Mucosa of rectum (tissue), 2 donors: ENCODE measurements around the gene FITM2.
"Not testable (repeated sequence)": the region's sequence is repeated elsewhere in the genome, so short reads cannot be mapped to it uniquely, and the experiment has no call there.

Source experiments
- H3K27ac ChIP-seq, 2 donors: one replicate each; pipeline ENCODE4 v1.7.0; 2013; ENCODE audit warnings: inconsistent platforms in 2 of 2, low read depth in 2 of 2, low read length in 2 of 2
- H3K27me3 ChIP-seq, 2 donors: one replicate each; pipeline ENCODE4 v1.7.0; 2013; ENCODE audit warnings: low read length in 2 of 2; ENCODE audit not compliant: control insufficient read depth in 2 of 2, insufficient read depth in 2 of 2
- H3K36me3 ChIP-seq, 2 donors: one replicate each; pipeline ENCODE4 v1.7.0; 2013; ENCODE audit warnings: low read length in 2 of 2; ENCODE audit not compliant: control insufficient read depth in 2 of 2, insufficient read depth in 2 of 2
- H3K4me1 ChIP-seq, 2 donors: one replicate each; pipeline ENCODE4 v1.7.0; 2013; ENCODE audit warnings: low read length in 2 of 2, mild to moderate bottlenecking in 1 of 2; ENCODE audit not compliant: control insufficient read depth in 2 of 2, insufficient read depth in 2 of 2
- H3K4me3 ChIP-seq, 2 donors: one replicate each; pipeline ENCODE4 v1.7.0; 2013; ENCODE audit warnings: low read length in 2 of 2
- H3K9ac ChIP-seq, 2 donors: one replicate each; pipeline ENCODE4 v1.7.0; 2013; ENCODE audit warnings: low read length in 2 of 2, low read depth in 1 of 2, mild to moderate bottlenecking in 1 of 2
- H3K9me3 ChIP-seq, 2 donors: one replicate each; pipeline ENCODE4 v1.7.0; 2013; ENCODE audit warnings: low read length in 2 of 2; ENCODE audit not compliant: control insufficient read depth in 2 of 2
- donor health status: healthy.
- donor health status: Normal muscosa, but diverticular disease.

Gene FITM2

GRCh38 chr20:44306927-44307326 is 4.1 kb downstream of the FITM2 start:
- H3K27me3 ChIP-seq: no peaks in the 10 kb centered on the region
- H3K36me3 ChIP-seq: peaks cover 3 to 10% of the 10 kb centered on the region in 2 donors
- no peak overlapping the region for H3K27ac ChIP-seq
- peaks cover 18 to 19% of the 10 kb centered on the region in 2 donors for H3K4me1 ChIP-seq
- H3K9me3 ChIP-seq: no peaks in the 10 kb centered on the region
- H3K4me3 ChIP-seq: no peak overlapping the region
- H3K9ac ChIP-seq: no peak overlapping the region

DNA sequence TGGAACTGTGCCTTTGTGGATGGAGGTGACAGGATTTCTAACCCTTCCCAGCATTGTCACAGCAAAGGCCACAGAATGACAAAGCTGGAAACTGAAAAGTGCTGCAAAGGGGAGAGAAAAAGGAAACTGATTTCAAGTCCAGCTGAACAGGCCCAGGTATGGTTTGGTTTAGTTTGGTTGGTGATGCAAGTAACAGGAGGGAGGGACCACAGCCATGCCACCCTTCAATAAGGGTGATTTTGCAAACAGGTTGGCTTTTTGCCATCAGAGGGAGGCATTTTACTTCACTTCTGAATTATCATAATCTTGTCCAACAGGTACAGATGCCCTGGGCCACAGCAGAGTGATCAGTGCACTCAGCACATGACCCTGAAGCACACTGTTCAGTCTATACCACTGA is 6.6 kb downstream of the FITM2 start:
- H3K9me3 ChIP-seq: no peaks in the 10 kb centered on the region
- no peak overlapping the region for H3K27ac ChIP-seq
- H3K36me3 ChIP-seq: peaks cover 3 to 10% of the 10 kb centered on the region in 2 donors
- H3K9ac ChIP-seq: no peak overlapping the region
- peaks cover 5 to 10% of the 10 kb centered on the region in 2 donors for H3K4me1 ChIP-seq
- no peaks in the 10 kb centered on the region for H3K27me3 ChIP-seq
- H3K4me3 ChIP-seq: no peak overlapping the region

DNA sequence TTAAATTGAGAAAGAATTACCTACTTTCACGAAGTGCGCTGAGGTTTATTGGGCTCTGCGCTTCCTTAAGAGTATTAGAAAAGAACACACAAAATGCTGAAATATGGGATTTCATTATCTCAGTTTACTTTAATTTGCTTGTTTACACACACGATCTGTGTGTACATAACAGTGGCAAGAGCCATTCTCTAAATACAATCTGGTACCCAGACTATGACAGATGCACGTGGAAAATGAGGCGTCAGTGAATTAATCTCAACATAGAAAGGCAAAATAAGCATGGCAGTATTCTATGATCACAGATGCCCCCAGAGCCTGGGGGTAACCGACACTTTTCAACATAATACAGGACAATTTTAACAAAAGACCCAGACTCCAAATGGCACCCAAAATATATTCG is 8.3 kb downstream of the FITM2 start:
- H3K27me3 ChIP-seq: no peaks in the 10 kb centered on the region
- H3K27ac ChIP-seq: peak overlapping the region; percentile 64 to 75
- peaks cover 5 to 10% of the 10 kb centered on the region in 2 donors for H3K4me1 ChIP-seq
- peak overlapping the region in 1 of 2 donors; percentile 42 for H3K9ac ChIP-seq
- no peaks in the 10 kb centered on the region for H3K9me3 ChIP-seq
- H3K36me3 ChIP-seq: peaks cover 3 to 10% of the 10 kb centered on the region in 2 donors
- no peak overlapping the region for H3K4me3 ChIP-seq

DNA sequence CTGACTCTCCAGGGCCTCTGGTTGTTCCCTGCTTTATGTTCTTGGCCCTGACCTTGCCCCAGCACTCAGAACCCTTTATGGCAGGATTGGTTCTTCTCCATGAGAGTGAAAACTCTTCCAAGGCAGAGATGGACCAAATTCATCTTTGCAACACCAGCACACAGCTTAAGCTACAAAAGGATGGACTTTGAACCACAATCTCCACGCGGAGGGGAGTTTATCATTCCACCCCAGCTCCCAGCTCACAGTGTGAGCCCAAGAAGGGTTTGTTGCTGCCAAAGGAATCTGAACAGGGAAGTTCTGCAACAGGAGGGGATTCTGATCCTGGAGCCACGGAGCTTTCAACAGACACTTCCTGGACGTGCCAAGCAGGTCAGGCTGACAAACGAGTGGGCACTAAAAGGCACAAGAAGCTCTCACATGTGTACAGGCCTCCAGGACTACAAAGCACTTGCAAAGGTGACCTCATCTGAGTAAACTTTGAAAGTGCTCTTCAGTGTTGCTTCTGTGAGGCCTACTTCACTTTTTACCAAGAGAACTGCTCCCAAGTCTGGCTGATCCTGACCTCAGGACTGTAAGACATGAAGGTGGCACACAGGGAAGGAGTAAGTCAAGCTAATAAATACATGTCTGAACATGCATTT is 8.9 kb downstream of the FITM2 start:
- Histone ChIP-seq H3K4me3 (no peak overlapping the region), H3K27ac (peak overlapping the region; percentile 64 to 75), H3K36me3 (peaks cover 3 to 10% of the 10 kb centered on the region in 2 donors), H3K4me1 (peaks cover 5 to 10% of the 10 kb centered on the region in 2 donors), H3K9me3 (no peaks in the 10 kb centered on the region), H3K27me3 (no peaks in the 10 kb centered on the region), H3K9ac (peak overlapping the region; percentile 42 to 43)

DNA sequence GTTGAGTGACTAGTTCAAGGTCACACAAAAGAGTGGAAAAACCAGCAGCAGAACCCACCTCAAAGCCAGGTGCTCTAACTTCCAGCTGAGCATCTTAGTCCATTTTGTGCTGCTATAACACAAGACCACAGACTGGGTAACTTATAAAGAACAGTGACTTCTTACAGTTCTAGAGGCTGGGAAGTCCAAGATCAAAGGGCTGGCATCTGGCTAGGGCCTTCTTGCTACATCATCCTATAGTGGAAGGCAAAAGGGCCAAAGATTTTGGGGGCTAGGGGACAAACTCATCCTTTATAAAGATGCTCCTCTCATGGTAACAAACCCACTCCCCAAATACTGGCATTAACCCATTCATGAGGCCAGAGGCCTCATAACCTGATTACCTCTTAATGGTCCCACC is 9.7 kb downstream of the FITM2 start:
- H3K4me3 ChIP-seq: no peak overlapping the region
- H3K27ac ChIP-seq: no peak overlapping the region
- no peaks in the 10 kb centered on the region for H3K9me3 ChIP-seq
- H3K36me3 ChIP-seq: peaks cover 0 to 2% of the 10 kb centered on the region in 2 donors
- H3K9ac ChIP-seq: no peak overlapping the region
- H3K4me1 ChIP-seq: peaks cover 8 to 14% of the 10 kb centered on the region in 2 donors
- H3K27me3 ChIP-seq: no peaks in the 10 kb centered on the region

GRCh38 chr20:44299011-44299535 is 11.9 kb downstream of the FITM2 start:
- H3K9me3 ChIP-seq, H3K27me3 ChIP-seq, H3K4me3 ChIP-seq, H3K36me3 ChIP-seq, H3K27ac ChIP-seq, H3K9ac ChIP-seq: not testable (repeated sequence)
- H3K4me1 ChIP-seq: peaks cover 8 to 14% of the 10 kb centered on the region in 2 donors

DNA sequence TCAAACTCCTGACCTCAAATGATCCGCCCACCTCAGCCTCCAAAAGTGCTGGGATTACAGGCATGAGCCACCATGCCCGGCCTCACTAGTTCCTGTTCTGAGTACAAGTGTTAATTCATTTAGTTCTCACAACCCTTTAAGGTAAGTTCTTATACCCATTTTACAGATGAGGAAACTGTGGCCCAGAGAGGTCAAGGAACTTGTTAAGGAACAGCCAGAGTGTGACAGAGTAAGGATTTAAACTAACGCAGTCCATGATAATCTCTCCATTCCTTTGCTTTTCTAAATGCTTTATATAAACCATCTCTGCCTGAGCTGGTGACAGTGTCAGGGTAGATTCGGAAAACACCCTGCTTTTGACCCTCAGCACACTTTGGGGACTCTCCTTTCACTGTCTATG is 13.3 kb downstream of the FITM2 start:
- Histone ChIP-seq H3K27ac (no peak overlapping the region), H3K4me1 (peaks cover 3 to 14% of the 10 kb centered on the region in 2 donors), H3K36me3 (no peaks in the 10 kb centered on the region), H3K4me3 (no peak overlapping the region), H3K27me3 (no peaks in the 10 kb centered on the region), H3K9me3 (no peaks in the 10 kb centered on the region), H3K9ac (no peak overlapping the region)

DNA sequence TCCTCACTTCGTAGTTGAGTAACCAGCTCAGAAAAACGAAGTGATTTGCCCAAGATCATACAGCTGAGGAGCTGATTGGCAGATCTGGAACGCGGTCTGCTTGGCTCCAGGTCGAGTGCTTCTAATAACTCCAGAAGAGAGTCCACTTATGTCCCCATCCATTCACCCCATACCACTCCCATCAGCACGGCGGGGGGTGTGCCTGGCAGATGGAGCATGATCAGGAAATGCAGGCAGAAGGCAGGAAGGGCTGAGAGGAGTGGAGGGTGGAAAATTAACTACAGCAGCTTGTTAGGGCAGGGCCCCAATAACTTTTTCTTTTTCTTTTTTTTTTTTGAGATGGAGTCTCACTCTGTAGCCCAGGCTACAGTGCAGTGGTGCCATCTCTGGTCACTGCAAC is 15.0 kb downstream of the FITM2 start:
- Histone ChIP-seq H3K4me3 (no peak overlapping the region), H3K9ac (no peak overlapping the region), H3K4me1 (peaks cover 3% of the 10 kb centered on the region in 2 donors), H3K27me3 (no peaks in the 10 kb centered on the region), H3K27ac (no peak overlapping the region), H3K36me3 (no peaks in the 10 kb centered on the region), H3K9me3 (no peaks in the 10 kb centered on the region)

DNA sequence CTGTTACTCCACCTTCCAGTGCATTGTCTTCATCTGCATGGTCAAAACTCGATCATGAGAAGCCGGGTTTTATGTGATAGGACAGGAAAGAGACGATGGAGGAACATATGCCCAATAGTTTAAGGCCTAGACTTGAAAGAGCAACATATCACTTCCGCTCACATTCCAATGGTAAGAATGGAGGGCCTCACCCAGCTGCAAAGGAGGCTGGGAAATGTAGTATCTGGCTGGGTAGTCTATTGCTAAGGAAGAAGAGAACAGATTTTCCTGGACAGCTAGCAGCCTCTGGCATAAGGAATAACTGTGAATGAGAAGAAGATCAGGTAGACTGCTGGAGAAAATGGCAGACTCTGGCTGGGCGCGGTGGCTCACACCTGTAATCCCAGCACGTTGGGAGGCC is 19.2 kb downstream of the FITM2 start:
- H3K9ac ChIP-seq: no peak overlapping the region
- peaks cover 3% of the 10 kb centered on the region in 2 donors for H3K4me1 ChIP-seq
- no peaks in the 10 kb centered on the region for H3K27me3 ChIP-seq
- no peak overlapping the region for H3K4me3 ChIP-seq
- H3K27ac ChIP-seq: no peak overlapping the region
- H3K9me3 ChIP-seq: no peaks in the 10 kb centered on the region
- peaks cover 0 to 4% of the 10 kb centered on the region in 2 donors for H3K36me3 ChIP-seq

- no peak overlapping the region for H3K9ac ChIP-seq
- no peak overlapping the region for H3K4me3 ChIP-seq
- H3K9me3 ChIP-seq: no peaks in the 10 kb centered on the region
- H3K36me3 ChIP-seq: peaks cover 0 to 4% of the 10 kb centered on the region in 2 donors
- H3K4me1 ChIP-seq: no peaks in the 10 kb centered on the region
- H3K27ac ChIP-seq: no peak overlapping the region
- H3K27me3 ChIP-seq: no peaks in the 10 kb centered on the region
These were observed 22.8 kb downstream of the FITM2 start for GRCh38 chr20:44288252-44288651.
